Ovary (tissue), 10 donors: ENCODE results near the gene EOLA2. TPM values are rescaled to one million over a fixed set of nuclear protein-coding genes. Genes with fewer than 3 reads are reported as not detected.

ENCODE experiments used
- DNase-seq, 5 donors: peaks; one replicate each; pipeline ENCODE4 v3.0.0-alpha.2; 2019 to 2020
- H3K27ac ChIP-seq, 2 donors: fragments of 200-600 bp; one replicate each; pipeline versions ENCODE4 v1.5.1 to v1.8.0; 2019 to 2022
- H3K27me3 ChIP-seq: fragments of 200-600 bp; one replicate; pipeline ENCODE4 v1.8.0; 2022
- H3K36me3 ChIP-seq: fragments of 200-600 bp; sonication (generic); one replicate; pipeline ENCODE4 v1.5.1; 2019
- H3K4me1 ChIP-seq: one replicate; pipeline ENCODE4 v1.8.1; 2013; ENCODE audit warnings: mild to moderate bottlenecking, moderate library complexity; ENCODE audit not compliant: insufficient read depth
- H3K4me3 ChIP-seq: fragments of 200-600 bp; sonication (generic); one replicate; pipeline ENCODE4 v1.5.1; 2017
- H3K9me3 ChIP-seq, 2 donors: fragments of 200-600 bp in 1 of 2; sonication (generic) in 1 of 2; one replicate each; pipeline versions ENCODE4 v1.5.1 to v1.8.1; 2013 to 2019; ENCODE audit warnings: mild to moderate bottlenecking in 1 of 2, moderate library complexity in 1 of 2
- CTCF ChIP-seq, 3 donors: fragments of 450-650 bp in 2 of 3; fragments of 200-600 bp in 1 of 3; IDR thresholded peaks; one replicate each; pipeline versions ENCODE4 v1.5.1 to v1.8.0; 2016 to 2022; ENCODE audit warnings: antibody characterized with exemption in 3 of 3, mild to moderate bottlenecking in 1 of 3
- EP300 ChIP-seq: sonication (generic); formaldehyde crosslinking; IDR thresholded peaks from one replicate; pipeline ENCODE4 v1.6.1; 2017; ENCODE audit warnings: antibody characterized with exemption
- POLR2A ChIP-seq: fragments of 450-650 bp; IDR thresholded peaks from one replicate; pipeline ENCODE4 v1.6.1; 2017; ENCODE audit warnings: antibody characterized with exemption, mild to moderate bottlenecking, moderate library complexity
- WGBS, 3 donors: extraction: QIAGEN DNeasy Blood & Tissue Kit in 1 of 3; methylation state at CpG; one replicate each; pipeline versions ENCODE4 v1.1.5 to v1.1.7; 2013 to 2017; 5-methylcytosine and 5-hydroxymethylcytosine counted together
- intact Hi-C, 4 donors: fragments of 100-400 bp; cut with DNase I; formaldehyde crosslinking; loops; one replicate each; pipeline versions ENCODE4 v1.11.0 to v1.15.1; 2022 to 2023
- long read RNA-seq, 3 donors: library from polyadenylated mRNA in 2 of 3; unstranded in 2 of 3; transcript quantifications; one replicate each; pipeline ENCODE4 v2.0.0 and lab custom pipeline, GENCODE V29; 2021 to 2026
- polyA plus RNA-seq, 2 donors: library from polyadenylated mRNA; stranded (reverse); fragments of 200-250 nt in 1 of 2; fragments of 350-450 nt in 1 of 2; fragmentation: Illumina TruSeq in 1 of 2; extraction: RNeasy Lipid Tissue Mini Kit (QIAGEN cat#74804) in 1 of 2; gene quantifications; one replicate each; pipeline ENCODE4 v1.2.3, GENCODE V29; 2013 to 2014
- total RNA-seq, 7 donors: library from RNA; depleted of rRNA in 2 of 7; stranded (reverse); fragments of >200 nt in 2 of 7; fragmentation: NEBNext Ultra II Directional in 3 of 7; extraction: Animal tissue kit (Norgen Biotek cat#: 25700) in 3 of 7; gene quantifications; one replicate each; pipeline versions ENCODE4 v1.1.0 to v1.2.4, GENCODE V29; 2016 to 2023
- donor health status: DM: no; HTN: no; CAD: no; lungs with moderate emphysema.
- donor health status: DM: no; HTN: no; CAD: no.
- donor health status: Bipolar disorder and iron deficiency.
- donor health status: DM: yes; HTN: yes; CAD: no.
- donor health status: DM: no; HTN: no; CAD: no.
- donor health status: DM: yes; HTN: yes; CAD: no.

EOLA2 gene
- 10 to 100 TPM; 23.0 to 37.9 (median 32.5) TPM for total RNA-seq
- 10 to 100 TPM; 16.4 to 23.7 TPM for polyA plus RNA-seq
- long read RNA-seq, donor 1, transcript CXorf40B-205 (6 exons, 1,440 nt): minor isoform, 33 of 120 reads
- long read RNA-seq, donor 1, transcript CXorf40B-203 (5 exons, 1,653 nt): major isoform, 50 of 120 reads
- long read RNA-seq, donor 1, transcript CXorf40B-201 (4 exons, 1,067 nt): minor isoform, 7 of 120 reads
- long read RNA-seq, donor 1, partial matches to known transcripts: 14 of 120 reads
- long read RNA-seq, donor 1, other reads (novel, unspliced or antisense): 13 of 120 reads
- long read RNA-seq, donor 2, transcript CXorf40B-203 (5 exons, 1,653 nt): major isoform, 11 of 18 reads
- long read RNA-seq, donor 2, partial matches to known transcripts: 0 of 18 reads
- long read RNA-seq, donor 2, other reads (novel, unspliced or antisense): 0 of 18 reads
- long read RNA-seq, donor 3, transcript CXorf40B-205 (6 exons, 1,440 nt): minor isoform, 5 of 29 reads
- long read RNA-seq, donor 3, transcript CXorf40B-203 (5 exons, 1,653 nt): major isoform, 14 of 29 reads
- long read RNA-seq, donor 3, partial matches to known transcripts: 1 of 29 reads
- long read RNA-seq, donor 3, other reads (novel, unspliced or antisense): 8 of 29 reads

DNA sequence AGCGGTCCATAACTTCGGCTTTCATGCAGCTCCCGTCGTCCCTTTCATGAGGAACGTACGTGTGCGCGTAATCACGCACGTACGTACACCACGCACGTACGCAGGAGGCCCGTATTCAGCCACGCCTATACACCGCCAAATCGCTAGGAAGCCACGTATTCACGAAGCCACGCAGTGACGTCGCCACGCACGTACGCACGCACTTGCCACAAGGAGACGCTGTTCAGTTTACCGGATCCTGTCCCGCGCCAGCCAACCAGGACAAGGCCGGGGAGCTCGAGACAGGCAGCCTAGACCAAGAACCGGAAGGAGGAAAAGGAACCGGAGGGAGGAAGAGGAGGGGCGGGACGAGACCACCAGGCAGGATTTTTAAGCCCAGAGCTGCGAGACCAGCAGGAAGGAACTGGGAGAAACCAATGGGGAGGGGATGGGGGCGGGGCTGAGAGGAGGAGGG is at the start of gene EOLA2:
Gene EOLA2 (minus strand): TSS at position 65 of the 454 bp plus-strand sequence. CDS start 4,617 bp downstream, outside the sequence.
- WGBS, 3 donors: 32 to 62% (median 42%) methylated on average over 38 to 39 of the region's 39 CpGs
- peak; percentile 91 to 95 (median 92) for DNase-seq
- H3K36me3 ChIP-seq: no peaks in the 10 kb centered on the region
- TF ChIP-seq CTCF (IDR thresholded peaks at IDR 0.05) (peak; percentile 39 to 81 (median 58)), POLR2A (peak; percentile 55), EP300 (peak; percentile 90)
- no peaks in the 10 kb centered on the region for H3K27me3 ChIP-seq
- H3K27ac ChIP-seq: peak within 1 kb of the TSS; percentile 76 to 93
- intact Hi-C loops: no loop called here
- peak within 1 kb of the TSS; percentile 61 for H3K4me3 ChIP-seq
- H3K4me1 ChIP-seq: no peaks in the 10 kb centered on the region
- H3K9me3 ChIP-seq: no peaks in the 10 kb centered on the region

DNA sequence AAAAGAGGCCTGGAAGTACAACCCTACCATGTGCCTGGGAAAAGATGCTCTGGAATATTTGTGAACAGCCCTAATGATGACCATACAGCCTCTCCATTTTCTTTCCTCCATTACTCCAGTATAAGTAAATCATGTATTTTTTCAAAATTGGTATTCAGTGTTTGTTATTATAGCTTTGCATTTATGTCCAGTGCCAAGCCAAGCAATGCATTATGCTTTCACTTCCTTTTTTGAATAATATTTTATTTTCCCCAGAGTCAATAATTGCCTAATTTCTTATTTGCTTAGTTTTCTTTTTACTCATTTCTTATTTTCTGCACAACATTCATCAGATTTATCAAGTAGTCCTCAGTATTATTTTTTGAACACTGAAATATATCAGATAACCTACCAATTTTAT is 49.3 kb upstream of the EOLA2 start:
- Histone ChIP-seq H3K4me3 (no peak overlapping the region), H3K27ac (no peak overlapping the region), H3K9me3 (no peaks in the 10 kb centered on the region), H3K4me1 (no peaks in the 10 kb centered on the region), H3K27me3 (no peaks in the 10 kb centered on the region), H3K36me3 (no peaks in the 10 kb centered on the region)
- TF ChIP-seq EP300: no peak
- no peak for TF ChIP-seq CTCF (IDR thresholded peaks at IDR 0.05)
- intact Hi-C loops: no loop called here
- no peak for DNase-seq

- Histone ChIP-seq H3K27me3 (no peaks in the 10 kb centered on the region), H3K4me3 (no peak overlapping the region)
These were observed 46.1 kb upstream of the EOLA2 start for GRCh38 chrX:149984411-149984810.

GRCh38 chrX:149982310-149982709 is 44.0 kb upstream of the EOLA2 start:
- H3K4me3 ChIP-seq: no peak overlapping the region
- H3K4me1 ChIP-seq: no peaks in the 10 kb centered on the region
- H3K27me3 ChIP-seq: no peaks in the 10 kb centered on the region
- no peak for DNase-seq
- TF ChIP-seq POLR2A (no peak), EP300 (no peak), CTCF (IDR thresholded peaks at IDR 0.05) (no peak)
- H3K27ac ChIP-seq: no peak overlapping the region
- intact Hi-C loops: no loop called here
- H3K9me3 ChIP-seq: no peaks in the 10 kb centered on the region
- WGBS, 3 donors: 63 to 73% (median 72%) methylated on average over 3 of the region's 3 CpGs
- H3K36me3 ChIP-seq: no peaks in the 10 kb centered on the region

More at GRCh38 chrX:149984411-149984810, 46.1 kb upstream of the EOLA2 start:
- Histone ChIP-seq H3K27ac (no peak overlapping the region), H3K4me1 (no peaks in the 10 kb centered on the region), H3K36me3 (no peaks in the 10 kb centered on the region), H3K9me3 (no peaks in the 10 kb centered on the region)
- 62 to 82% (median 80%) methylated on average over 1 of the region's 1 CpG for WGBS, 3 donors
- TF ChIP-seq EP300: no peak
- TF ChIP-seq CTCF (IDR thresholded peaks at IDR 0.05): no peak
- TF ChIP-seq POLR2A: no peak
- DNase-seq: no peak
- intact Hi-C loops: no loop called here
